Gastrocnemius medialis (tissue), 4 donors: ENCODE results near the gene PAPPA2. TPM values are rescaled to one million over a fixed set of nuclear protein-coding genes. Genes with fewer than 3 reads are reported as not detected.
"Not testable (repeated sequence)": the region's sequence is repeated elsewhere in the genome, so short reads cannot be mapped to it uniquely, and the experiment has no call there.

Source experiments
- ATAC-seq, 2 donors: fragments of 150-250 bp; one replicate each; pipeline ENCODE4 v1.9.1; 2016
- DNase-seq, 2 donors: peaks; one replicate each; pipeline ENCODE4 v3.0.0-alpha.2; 2019
- H3K27ac ChIP-seq, 4 donors: fragments of 200-600 bp; sonication (generic); 1 replicate in 1 of 4; 2 replicates in 3 of 4; pipeline ENCODE4 v1.5.1; 2016 to 2018; ENCODE audit warnings: mild to moderate bottlenecking in 2 of 4, moderate library complexity in 1 of 4
- H3K27me3 ChIP-seq, 3 donors: fragments of 200-600 bp; sonication (generic) in 2 of 3; 1 replicate in 1 of 3; 2 replicates in 2 of 3; pipeline versions ENCODE4 v1.5.1 to v1.6.0; 2016 to 2019; ENCODE audit warnings: mild to moderate bottlenecking in 1 of 3, moderate library complexity in 1 of 3
- H3K36me3 ChIP-seq, 2 donors: fragments of 200-600 bp; sonication (generic) in 1 of 2; one replicate each; pipeline ENCODE4 v1.5.1; 2017 to 2018
- H3K4me1 ChIP-seq, 2 donors: fragments of 200-600 bp; sonication (generic) in 1 of 2; one replicate each; pipeline ENCODE4 v1.5.1; 2016 to 2017; ENCODE audit warnings: mild to moderate bottlenecking in 2 of 2
- H3K4me3 ChIP-seq, 4 donors: fragments of 200-600 bp; sonication (generic) in 3 of 4; 1 replicate in 1 of 4; 2 replicates in 3 of 4; pipeline ENCODE4 v1.5.1; 2016 to 2019; ENCODE audit warnings: mild to moderate bottlenecking in 2 of 4
- H3K9me3 ChIP-seq, 3 donors: fragments of 200-600 bp; sonication (generic) in 2 of 3; 1 replicate in 1 of 3; 2 replicates in 2 of 3; pipeline ENCODE4 v1.5.1; 2016 to 2019
- CTCF ChIP-seq, 5 experiments: fragments of 450-650 bp in 3 of 5; fragments of 200-600 bp in 2 of 5; sonication (generic) in 2 of 5; IDR thresholded peaks in 4 of 5; conservative IDR thresholded peaks in 1 of 5; 1 replicate in 4 of 5; 2 replicates in 1 of 5; pipeline ENCODE4 v1.5.1; 2016 to 2019; ENCODE audit warnings: antibody characterized with exemption in 5 of 5, mild to moderate bottlenecking in 3 of 5, moderate library complexity in 3 of 5
- POLR2A ChIP-seq, 2 donors: fragments of 450-650 bp; IDR thresholded peaks; one replicate each; pipeline ENCODE4 v1.6.1; 2017; ENCODE audit warnings: antibody characterized with exemption in 2 of 2, mild to moderate bottlenecking in 2 of 2, moderate library complexity in 2 of 2
- in situ Hi-C, 4 donors: fragments of 200-750 bp; cut with MboI; loops; one replicate each; pipeline versions ENCODE4 v1.15.0 to v1.8.0; 2017; ENCODE audit warnings: low sequenced_read_pairs in 4 of 4
- intact Hi-C: fragments of 100-400 bp; cut with DNase I; formaldehyde crosslinking; loops from one replicate; pipeline ENCODE4 v1.15.1; 2023; ENCODE audit warnings: low total_unique reads
- total RNA-seq, 4 donors: library from RNA; depleted of rRNA; stranded (reverse); fragments of >200 nt; gene quantifications; one replicate each; pipeline versions ENCODE4 v1.1.0 to v1.2.3, GENCODE V29; 2016

Gene PAPPA2
- total RNA-seq = under 1 TPM in 1 of 4 donors, not detected in 3; 0.11 TPM

- Histone ChIP-seq H3K27me3 (no peaks in the 10 kb centered on the region), H3K4me3 (no peak within 1 kb of the TSS), H3K36me3 (no peaks in the 10 kb centered on the region), H3K27ac (no peak within 1 kb of the TSS), H3K9me3 (no peaks in the 10 kb centered on the region), H3K4me1 (no peaks in the 10 kb centered on the region)
- in situ Hi-C loops (no loop called here), intact Hi-C loops (no loop called here)
- ATAC-seq (no peak), DNase-seq (no peak)
- TF ChIP-seq CTCF (IDR thresholded peaks at IDR 0.05 in 4 of 5, conservative IDR thresholded peaks at IDR 0.05 in 1 of 5) = no peak
- TF ChIP-seq POLR2A (IDR thresholded peaks at IDR 0.05) = no peak
Measured at GRCh38 chr1:176462674-176463378, at the start of gene PAPPA2. PAPPA2 (plus strand) TSS chr1:176463175; CDS start chr1:176556323, 93,148 bp downstream.

GRCh38 chr1:176416777-176417176 lies 46.2 kb upstream of the PAPPA2 start:
- no peak for DNase-seq
- Histone ChIP-seq H3K4me1 (no peaks in the 10 kb centered on the region), H3K36me3 (no peaks in the 10 kb centered on the region), H3K9me3 (no peaks in the 10 kb centered on the region), H3K27ac (no peak overlapping the region), H3K4me3 (no peak overlapping the region), H3K27me3 (no peaks in the 10 kb centered on the region)
- in situ Hi-C loops (no loop called here), intact Hi-C loops (no loop called here)
- no peak for TF ChIP-seq CTCF (IDR thresholded peaks at IDR 0.05 in 4 of 5, conservative IDR thresholded peaks at IDR 0.05 in 1 of 5)
- no peak for TF ChIP-seq POLR2A (IDR thresholded peaks at IDR 0.05)
- ATAC-seq = no peak

- DNase-seq, H3K27me3 ChIP-seq, intact Hi-C loops, H3K4me3 ChIP-seq, in situ Hi-C loops, H3K4me1 ChIP-seq, H3K27ac ChIP-seq, H3K9me3 ChIP-seq, H3K36me3 ChIP-seq, ATAC-seq: not testable (repeated sequence)
Measured at GRCh38 chr1:176419608-176420007, 43.4 kb upstream of the PAPPA2 start.

- ATAC-seq = no peak
- no peak for TF ChIP-seq POLR2A (IDR thresholded peaks at IDR 0.05)
- TF ChIP-seq CTCF (IDR thresholded peaks at IDR 0.05 in 4 of 5, conservative IDR thresholded peaks at IDR 0.05 in 1 of 5) = no peak
- intact Hi-C loops (no loop called here), in situ Hi-C loops (no loop called here)
- Histone ChIP-seq H3K36me3 (no peaks in the 10 kb centered on the region), H3K27me3 (no peaks in the 10 kb centered on the region), H3K9me3 (no peaks in the 10 kb centered on the region), H3K4me1 (no peaks in the 10 kb centered on the region), H3K4me3 (no peak overlapping the region), H3K27ac (no peak overlapping the region)
- DNase-seq = no peak
Measured at GRCh38 chr1:176434234-176434633, 28.7 kb upstream of the PAPPA2 start.

GRCh38 chr1:176436251-176436650 lies 26.7 kb upstream of the PAPPA2 start:
- Histone ChIP-seq H3K36me3 (no peaks in the 10 kb centered on the region), H3K27me3 (no peaks in the 10 kb centered on the region), H3K27ac (no peak overlapping the region), H3K4me3 (no peak overlapping the region), H3K9me3 (no peaks in the 10 kb centered on the region), H3K4me1 (no peaks in the 10 kb centered on the region)
- intact Hi-C loops (no loop called here), in situ Hi-C loops (no loop called here)
- TF ChIP-seq CTCF (IDR thresholded peaks at IDR 0.05 in 4 of 5, conservative IDR thresholded peaks at IDR 0.05 in 1 of 5) = no peak
- DNase-seq (no peak), ATAC-seq (no peak)
